NCI-H510A treated with DMSO at 0.1 percent for 48 hours (cell line): ENCODE results near the gene ADD1.

Experiments used
- DNase-seq: peaks from one replicate; lab custom pipeline; 2025; lab: John Stamatoyannopoulos, UW

The ADD1 gene

DNA sequence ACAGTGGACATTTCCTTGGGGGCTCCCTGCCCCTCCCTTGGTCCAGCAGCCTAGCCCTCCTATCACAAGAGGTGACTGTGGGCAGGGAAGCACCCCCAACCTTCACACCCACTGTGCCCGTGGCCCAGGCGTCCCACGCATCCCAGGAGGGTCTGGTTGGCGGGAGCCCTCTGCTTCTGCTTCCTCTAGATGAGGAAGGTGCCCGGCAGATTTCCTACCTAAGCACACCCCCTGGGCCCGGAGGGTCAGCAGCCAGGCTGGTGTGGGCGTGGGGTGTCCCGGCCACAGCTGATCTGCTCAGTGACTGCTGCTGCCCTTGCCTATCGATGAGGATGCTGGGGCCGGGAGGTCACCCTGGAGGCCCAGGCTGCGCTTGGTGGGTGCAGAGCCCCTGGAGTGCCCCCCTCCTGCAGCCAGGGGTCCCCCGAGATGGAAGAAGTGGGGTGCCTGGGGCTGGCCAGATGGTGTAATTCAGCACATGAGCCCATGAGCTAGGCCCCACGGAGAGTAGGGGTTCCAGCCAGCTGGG is 38.6 kb upstream of the ADD1 start:
- no peak for DNase-seq

DNA sequence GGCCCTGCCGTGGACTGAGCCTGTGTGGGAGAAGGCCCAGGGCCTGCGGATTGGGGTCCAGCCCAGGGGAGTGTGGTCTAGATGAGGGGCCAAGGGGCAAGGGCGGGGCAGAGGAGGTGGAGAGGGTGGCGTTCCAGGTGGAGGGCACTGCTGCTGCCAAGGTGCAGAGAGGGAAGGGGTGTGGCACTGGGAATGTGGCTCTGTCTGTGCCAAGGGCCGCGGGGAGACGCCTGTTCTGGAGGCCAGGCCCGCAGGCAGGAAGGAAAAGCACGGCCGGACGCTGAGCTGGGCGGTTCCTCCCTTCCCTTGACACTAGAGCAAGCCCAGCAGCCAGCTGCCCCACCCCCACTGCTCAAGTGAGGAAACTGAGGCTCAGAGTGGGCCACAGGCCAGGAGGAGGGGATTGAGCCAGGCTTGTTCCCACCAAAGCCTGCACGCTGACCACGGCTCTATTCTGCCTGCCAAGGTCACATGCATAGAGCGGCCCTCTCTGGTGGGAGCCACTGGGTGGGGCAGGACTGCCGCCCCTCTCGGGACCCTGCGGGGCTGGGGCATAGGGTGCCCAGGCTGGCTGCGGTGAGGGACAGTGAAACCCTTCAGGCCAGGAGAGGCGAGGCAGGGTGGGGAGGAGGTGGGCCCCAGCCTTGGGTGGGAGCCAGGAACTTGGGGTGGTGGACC is 37.8 kb upstream of the ADD1 start:
- no peak for DNase-seq

GRCh38 chr4:2806390-2807355 is 37.0 kb upstream of the ADD1 start:
- no peak for DNase-seq

DNA sequence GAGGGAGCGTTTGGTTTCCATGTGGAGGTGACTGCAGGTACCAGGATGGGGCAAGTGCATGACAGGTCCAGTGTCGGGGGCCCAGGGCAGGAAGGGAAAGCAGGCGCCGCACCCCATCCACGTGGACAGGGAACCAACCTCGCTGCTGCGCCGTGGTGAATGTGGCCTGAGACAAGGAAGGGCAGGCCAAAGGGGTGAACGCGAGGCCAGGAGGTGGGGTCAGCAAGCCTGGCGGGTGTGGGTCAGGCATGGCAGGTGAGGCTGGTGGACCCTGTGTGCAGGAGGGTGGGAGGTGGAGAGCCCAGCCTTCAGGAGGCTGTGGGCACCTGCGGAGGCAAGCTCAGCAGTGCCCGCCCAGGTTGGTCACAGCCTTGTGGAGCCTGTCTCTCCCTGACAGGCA is 36.1 kb upstream of the ADD1 start:
- DNase-seq = no peak

DNA sequence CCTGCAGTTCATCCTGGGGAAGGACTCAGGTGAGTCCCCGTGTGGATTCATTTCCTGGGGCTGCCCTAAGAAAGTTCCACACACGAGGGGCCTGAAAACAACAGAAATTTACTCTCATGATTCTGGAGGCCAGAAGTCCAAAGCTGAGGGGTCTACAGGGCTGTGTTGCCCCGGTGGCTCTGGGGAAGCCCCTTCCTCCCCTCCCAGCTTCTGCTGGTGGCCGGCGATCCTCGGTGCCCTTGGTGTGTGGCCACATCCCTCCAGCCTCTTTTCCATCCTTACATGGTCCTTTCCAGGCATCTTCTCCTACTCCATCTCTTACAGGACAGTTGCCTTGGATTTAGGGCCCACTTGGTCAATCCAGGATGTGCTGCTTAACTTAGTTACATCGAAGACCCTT is 35.6 kb upstream of the ADD1 start:
- DNase-seq = no peak

DNA sequence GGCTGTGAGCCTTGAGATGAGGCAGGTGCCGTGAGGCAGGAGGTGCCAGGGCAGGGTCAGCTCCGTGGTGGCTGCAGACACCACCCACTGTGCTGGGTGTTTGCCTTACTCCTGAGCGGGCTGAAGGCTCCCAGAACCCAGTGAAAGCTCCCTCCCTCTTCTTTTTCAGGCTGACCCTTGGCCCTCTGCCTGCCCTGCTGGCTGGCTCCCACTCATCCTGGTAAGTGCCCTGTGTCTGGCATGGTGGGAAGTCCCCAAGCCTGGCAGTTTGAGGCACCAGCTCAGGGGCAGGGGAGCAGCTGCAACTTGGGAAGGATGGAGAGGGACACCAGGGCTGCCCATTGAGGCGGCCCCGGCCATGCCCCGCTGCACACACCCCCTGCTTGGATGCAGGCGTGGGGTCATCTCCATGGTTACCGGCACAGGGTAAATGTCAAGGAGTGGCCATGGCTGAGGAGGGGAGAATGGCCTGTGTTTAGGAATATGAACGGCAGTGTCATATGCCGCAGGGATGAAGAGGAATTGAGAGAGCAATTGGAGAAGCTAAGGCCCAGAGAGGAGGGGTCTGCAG is 33.9 kb upstream of the ADD1 start:
- no peak for DNase-seq

- DNase-seq = no peak
Observed at GRCh38 chr4:2810388-2810787, 33.3 kb upstream of the ADD1 start.

GRCh38 chr4:2811830-2812611 is 31.6 kb upstream of the ADD1 start:
- peak; percentile 49 for DNase-seq

- DNase-seq = no peak
Observed at GRCh38 chr4:2812612-2813354, 30.9 kb upstream of the ADD1 start.

DNA sequence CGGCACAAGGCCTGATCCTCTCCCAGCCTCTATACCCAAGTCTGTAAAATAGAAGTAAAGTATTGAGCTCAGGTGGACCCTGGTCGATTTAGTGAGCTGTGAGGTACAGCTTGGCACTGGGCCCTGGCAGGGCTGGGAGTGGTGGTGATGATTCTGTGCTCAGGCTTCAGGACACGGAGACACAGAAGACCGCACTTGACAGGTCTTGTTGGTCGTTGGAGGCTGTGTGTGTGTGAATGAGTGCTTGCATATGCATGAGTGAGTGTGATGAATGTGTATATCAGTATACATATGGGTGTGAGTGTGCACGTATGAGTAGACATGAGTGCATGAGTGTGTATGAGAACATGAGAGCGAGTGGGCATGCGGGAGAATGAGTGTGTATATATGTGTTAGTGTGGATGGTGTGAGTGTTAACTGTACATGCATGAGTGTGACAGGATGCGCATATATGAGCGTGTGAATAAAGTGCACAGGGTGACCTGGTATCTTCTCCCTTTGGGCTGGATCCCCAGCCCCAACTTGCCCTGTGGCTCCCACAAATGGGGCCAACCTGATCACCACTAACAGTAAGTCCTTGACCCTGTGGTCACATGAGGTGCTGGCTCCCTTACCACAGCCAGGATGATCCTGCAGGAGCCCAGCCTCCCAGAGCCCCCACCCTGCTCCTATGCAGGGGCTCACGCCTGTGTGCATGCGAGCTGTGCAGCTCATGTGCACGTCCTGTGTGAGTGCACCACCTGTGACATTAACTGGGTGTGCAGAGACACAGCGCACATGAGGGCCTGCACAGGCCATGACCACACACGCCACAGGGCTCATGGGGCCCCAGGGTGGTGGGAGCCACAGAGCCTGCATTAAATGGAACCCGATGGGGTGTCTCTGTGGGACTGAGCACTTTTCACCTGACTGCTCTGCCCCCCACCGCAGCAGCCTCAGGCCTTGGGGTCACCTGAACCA is 29.9 kb upstream of the ADD1 start:
- DNase-seq = no peak

- DNase-seq = no peak
Observed at GRCh38 chr4:2814627-2815270, 28.9 kb upstream of the ADD1 start.

- DNase-seq = no peak
Observed at GRCh38 chr4:2816401-2816954, 27.2 kb upstream of the ADD1 start.

- no peak for DNase-seq
Observed at GRCh38 chr4:2817137-2817536, 26.5 kb upstream of the ADD1 start.

DNA sequence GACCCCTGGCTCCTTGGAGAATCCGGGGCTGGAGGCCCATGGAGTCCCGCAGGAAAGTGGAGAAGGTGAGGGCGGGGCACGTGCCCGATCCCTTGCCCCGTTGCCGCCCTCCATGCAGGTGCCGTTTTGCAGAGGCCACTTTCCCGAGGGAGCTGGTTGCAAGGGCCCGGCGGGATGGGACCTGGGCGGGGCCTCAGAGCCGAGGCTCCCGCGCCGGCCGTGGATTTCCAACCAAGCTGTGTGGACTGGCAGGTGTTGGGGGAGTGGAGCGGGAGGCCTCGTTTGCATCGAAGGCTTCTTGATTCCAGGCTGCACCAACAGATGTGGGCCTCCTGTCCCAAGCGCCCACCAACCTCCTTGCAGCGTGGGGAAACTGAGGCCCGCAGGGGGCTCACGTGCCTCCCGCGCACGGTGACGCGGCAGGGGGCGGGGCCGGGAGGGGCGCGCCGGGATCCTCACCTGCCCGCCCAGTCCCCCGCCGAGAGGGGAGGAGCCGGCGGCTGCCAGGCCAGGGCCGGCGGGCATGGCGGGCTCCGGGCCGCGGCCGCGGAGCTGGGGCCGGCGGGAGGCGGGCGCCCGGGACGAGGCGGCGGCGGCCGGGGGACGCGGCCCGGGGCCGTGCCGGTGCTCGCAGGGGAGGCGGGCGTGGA is 25.8 kb upstream of the ADD1 start:
- DNase-seq = peak; percentile 16

DNA sequence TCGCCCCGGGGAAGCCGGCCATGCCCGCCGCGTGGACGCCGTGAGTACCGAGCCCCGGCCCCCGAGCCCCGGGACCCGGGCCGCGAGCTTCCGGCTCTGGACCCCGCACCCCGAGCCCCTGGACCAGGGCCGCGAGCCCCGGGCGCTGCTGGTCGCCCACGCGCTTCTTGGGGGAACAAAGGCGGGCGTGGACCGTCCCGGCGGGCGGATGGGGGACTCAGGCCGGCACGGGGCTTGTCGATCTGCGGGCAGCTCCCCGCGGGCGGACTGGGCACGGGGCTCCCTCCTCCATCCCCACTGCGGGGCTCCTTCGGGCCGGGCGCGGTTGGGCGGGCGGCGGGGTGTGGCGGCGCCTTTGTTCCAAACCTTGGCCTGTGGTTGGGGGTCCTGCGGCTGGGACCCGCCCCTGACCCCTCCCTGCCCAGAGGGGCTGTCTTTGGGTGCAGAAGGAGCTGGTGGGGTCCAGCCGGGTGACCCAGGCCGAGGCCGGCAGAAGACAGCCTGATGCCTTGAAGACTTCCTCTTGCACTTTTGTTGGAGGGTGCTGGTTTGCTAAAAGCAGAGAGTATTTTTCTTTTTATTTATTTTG is 25.2 kb upstream of the ADD1 start:
- DNase-seq = no peak

DNA sequence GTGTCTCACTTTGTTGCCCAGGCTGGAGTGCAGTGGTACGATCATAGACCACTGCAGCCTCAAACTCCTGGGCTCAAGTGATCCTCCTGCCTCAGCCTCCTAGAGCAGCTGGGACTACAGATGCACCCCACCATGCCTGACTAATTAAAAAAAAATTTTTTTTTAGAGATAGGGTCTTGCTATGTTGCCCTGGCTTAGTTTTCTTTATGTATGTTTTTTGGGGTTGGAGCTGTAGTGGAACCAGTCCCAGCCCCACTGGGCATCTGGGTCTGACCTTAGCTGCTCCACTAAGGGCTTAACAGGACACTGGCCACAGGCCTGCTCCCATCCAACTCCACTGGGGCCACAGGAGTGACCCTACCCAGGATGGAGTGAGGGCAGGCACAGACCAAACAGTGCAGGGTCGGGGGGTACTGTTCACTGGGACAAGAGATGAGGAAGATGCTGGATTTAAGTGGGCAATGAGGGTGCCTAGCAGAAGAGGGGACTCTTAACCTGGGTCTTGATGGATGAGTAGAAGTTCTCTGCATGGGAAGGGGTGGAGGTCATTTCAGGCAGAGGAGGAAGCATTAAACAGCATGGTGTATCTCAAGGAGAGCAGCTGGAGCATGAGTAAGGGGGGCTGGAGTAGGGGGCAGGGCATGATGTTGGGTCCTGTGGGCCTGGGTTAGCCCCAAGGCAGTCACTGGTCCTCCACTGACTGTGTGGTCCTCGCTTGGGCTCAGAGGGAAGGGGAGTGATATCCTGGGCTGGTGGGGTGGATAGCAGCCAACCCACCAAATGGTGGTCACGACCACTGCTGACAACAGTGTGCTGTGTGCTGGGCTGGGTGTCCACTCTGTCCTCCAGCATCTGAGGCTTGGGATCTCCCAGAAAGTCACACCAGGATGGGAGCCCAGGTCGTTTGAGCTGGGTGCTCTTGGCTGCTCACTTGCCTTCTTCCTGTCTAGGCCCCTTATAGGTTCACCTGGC is 24.1 kb upstream of the ADD1 start:
- no peak for DNase-seq
